Right atrium auricular region (tissue), 2 donors: ENCODE results near the gene TENM4. TPM values are rescaled to one million over a fixed set of nuclear protein-coding genes. Genes with fewer than 3 reads are reported as not detected.

Source experiments
- DNase-seq: peaks from one replicate; pipeline ENCODE4 v3.0.0-alpha.2; 2019; ENCODE audit warnings: low spot score
- H3K27ac ChIP-seq, 2 donors: fragments of 200-600 bp; sonication (generic); 1 replicate in 1 of 2; 2 replicates in 1 of 2; pipeline ENCODE4 v1.5.1; 2016 to 2019
- H3K27me3 ChIP-seq, 2 donors: fragments of 200-600 bp; sonication (generic); one replicate each; pipeline versions ENCODE4 v1.5.1 to v1.6.0; 2017 to 2019
- H3K36me3 ChIP-seq: fragments of 200-600 bp; sonication (generic); one replicate; pipeline ENCODE4 v1.5.1; 2016
- H3K4me1 ChIP-seq, 2 donors: fragments of 200-600 bp; sonication (generic); one replicate each; pipeline versions ENCODE4 v1.5.1 to v1.6.0; 2017 to 2019
- H3K4me3 ChIP-seq, 2 donors: fragments of 200-600 bp; sonication (generic); 1 replicate in 1 of 2; 2 replicates in 1 of 2; pipeline ENCODE4 v1.5.1; 2017 to 2019; ENCODE audit warnings: mild to moderate bottlenecking in 1 of 2, moderate library complexity in 1 of 2
- H3K9me3 ChIP-seq, 2 donors: fragments of 200-600 bp; sonication (generic); one replicate each; pipeline ENCODE4 v1.5.1; 2019
- total RNA-seq, 2 donors: library from RNA; depleted of rRNA; stranded (reverse); fragments of >200 nt; gene quantifications; one replicate each; pipeline ENCODE4 v1.1.0, GENCODE V29; 2016
- TF ChIP-seq, protein P1 (sequence below), 2 donors: fragments of 200-600 bp; sonication (generic); IDR thresholded peaks; one replicate each; pipeline ENCODE4 v1.5.1; 2019; ENCODE audit warnings: antibody characterized with exemption in 2 of 2

Gene TENM4
- total RNA-seq, 2 donors from 2014 or later, result 0.30 to 0.98 TPM

DNA sequence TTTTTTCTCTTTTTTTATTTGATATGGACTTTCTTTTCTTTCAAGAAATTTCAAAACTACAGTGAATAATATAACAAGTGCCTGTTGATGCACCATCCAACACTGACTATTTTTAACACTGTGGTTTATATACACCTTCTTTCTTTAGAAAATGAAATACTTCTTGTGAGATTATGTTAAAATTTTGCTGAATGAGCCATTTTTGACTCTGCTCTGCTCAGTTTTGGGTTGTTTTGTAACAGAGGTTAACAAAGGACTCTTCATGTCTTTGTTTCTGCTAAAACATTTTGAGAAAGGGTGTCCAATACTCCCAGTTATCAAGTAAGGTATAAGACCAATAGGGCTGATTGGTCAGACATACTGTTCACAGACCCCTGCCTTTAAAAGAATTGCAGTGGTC lies 44.0 kb upstream of the TENM4 start:
- Histone ChIP-seq H3K4me3 (no peak overlapping the region), H3K27me3 (no peaks in the 10 kb centered on the region), H3K9me3 (no peaks in the 10 kb centered on the region), H3K4me1 (no peaks in the 10 kb centered on the region), H3K27ac (no peak overlapping the region), H3K36me3 (no peaks in the 10 kb centered on the region)
- TF ChIP-seq, protein P1, sequence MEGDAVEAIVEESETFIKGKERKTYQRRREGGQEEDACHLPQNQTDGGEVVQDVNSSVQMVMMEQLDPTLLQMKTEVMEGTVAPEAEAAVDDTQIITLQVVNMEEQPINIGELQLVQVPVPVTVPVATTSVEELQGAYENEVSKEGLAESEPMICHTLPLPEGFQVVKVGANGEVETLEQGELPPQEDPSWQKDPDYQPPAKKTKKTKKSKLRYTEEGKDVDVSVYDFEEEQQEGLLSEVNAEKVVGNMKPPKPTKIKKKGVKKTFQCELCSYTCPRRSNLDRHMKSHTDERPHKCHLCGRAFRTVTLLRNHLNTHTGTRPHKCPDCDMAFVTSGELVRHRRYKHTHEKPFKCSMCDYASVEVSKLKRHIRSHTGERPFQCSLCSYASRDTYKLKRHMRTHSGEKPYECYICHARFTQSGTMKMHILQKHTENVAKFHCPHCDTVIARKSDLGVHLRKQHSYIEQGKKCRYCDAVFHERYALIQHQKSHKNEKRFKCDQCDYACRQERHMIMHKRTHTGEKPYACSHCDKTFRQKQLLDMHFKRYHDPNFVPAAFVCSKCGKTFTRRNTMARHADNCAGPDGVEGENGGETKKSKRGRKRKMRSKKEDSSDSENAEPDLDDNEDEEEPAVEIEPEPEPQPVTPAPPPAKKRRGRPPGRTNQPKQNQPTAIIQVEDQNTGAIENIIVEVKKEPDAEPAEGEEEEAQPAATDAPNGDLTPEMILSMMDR (IDR thresholded peaks at IDR 0.05), result no peak
- DNase-seq, result no peak

DNA sequence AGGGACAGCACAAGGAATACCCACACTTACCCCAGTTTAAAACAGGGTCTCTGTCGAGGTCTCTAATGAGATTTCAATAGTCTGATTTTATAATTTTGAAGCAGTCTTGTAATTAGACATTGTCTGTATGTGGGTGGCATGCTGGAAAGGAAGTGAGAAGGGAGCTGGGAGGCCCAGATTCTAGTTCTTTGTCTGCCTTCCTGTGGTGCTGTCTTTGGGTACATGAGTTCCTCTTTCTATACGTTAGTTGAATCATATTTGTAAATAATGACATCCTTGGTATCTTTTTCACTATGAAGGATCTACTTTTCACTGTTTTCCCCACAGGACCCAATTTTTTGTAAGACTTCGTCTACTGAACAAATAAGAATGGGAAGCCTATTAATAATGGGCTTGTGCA lies 42.0 kb upstream of the TENM4 start:
- Histone ChIP-seq H3K9me3 (no peaks in the 10 kb centered on the region), H3K27ac (no peak overlapping the region), H3K4me3 (no peak overlapping the region), H3K36me3 (no peaks in the 10 kb centered on the region), H3K4me1 (no peaks in the 10 kb centered on the region), H3K27me3 (no peaks in the 10 kb centered on the region)
- TF ChIP-seq, protein P1 (IDR thresholded peaks at IDR 0.05), result no peak
- no peak for DNase-seq

DNA sequence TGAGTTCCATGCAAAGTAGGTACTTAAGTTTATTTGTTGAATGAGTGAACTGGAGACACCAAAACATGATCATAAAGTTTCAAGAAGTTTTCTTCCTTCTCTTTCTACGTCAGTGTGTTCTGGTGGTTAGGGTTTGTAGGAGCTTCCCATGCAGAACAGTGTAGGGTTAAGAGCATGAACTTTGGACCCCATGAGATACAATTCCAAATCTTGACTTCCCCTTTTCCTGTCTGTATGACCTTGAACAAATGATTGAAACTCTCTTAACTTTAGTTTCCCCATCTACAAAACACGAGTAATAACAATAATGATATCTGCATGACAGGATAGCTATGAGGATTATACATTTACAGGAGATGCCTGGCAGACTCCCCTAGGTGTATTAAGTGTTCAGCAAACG lies 41.0 kb upstream of the TENM4 start:
- Histone ChIP-seq H3K4me3 (no peak overlapping the region), H3K27me3 (no peaks in the 10 kb centered on the region), H3K9me3 (no peaks in the 10 kb centered on the region), H3K36me3 (no peaks in the 10 kb centered on the region), H3K27ac (no peak overlapping the region), H3K4me1 (no peaks in the 10 kb centered on the region)
- DNase-seq, result no peak
- TF ChIP-seq, protein P1 (IDR thresholded peaks at IDR 0.05), result no peak

DNA sequence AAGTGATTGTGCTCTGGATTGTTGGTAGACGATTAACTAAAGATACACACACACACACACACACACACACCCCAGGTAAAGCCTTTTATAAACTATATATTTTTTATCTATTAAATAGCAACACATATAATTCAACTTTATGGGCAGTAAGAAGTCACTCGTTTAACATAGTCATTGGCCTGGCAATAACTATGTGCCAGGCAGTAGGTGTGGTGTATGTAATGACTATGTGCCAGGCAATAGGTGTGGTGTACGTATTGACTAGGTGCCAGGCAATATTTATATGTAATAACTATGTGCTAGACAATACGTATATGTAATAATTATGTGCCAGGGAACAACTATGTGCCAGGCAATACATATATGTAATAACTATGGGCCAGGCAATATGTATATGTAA lies 40.0 kb upstream of the TENM4 start:
- Histone ChIP-seq H3K4me3 (no peak overlapping the region), H3K4me1 (no peaks in the 10 kb centered on the region), H3K27me3 (no peaks in the 10 kb centered on the region), H3K9me3 (no peaks in the 10 kb centered on the region), H3K36me3 (no peaks in the 10 kb centered on the region), H3K27ac (no peak overlapping the region)
- no peak for DNase-seq
- TF ChIP-seq, protein P1 (IDR thresholded peaks at IDR 0.05), result no peak

DNA sequence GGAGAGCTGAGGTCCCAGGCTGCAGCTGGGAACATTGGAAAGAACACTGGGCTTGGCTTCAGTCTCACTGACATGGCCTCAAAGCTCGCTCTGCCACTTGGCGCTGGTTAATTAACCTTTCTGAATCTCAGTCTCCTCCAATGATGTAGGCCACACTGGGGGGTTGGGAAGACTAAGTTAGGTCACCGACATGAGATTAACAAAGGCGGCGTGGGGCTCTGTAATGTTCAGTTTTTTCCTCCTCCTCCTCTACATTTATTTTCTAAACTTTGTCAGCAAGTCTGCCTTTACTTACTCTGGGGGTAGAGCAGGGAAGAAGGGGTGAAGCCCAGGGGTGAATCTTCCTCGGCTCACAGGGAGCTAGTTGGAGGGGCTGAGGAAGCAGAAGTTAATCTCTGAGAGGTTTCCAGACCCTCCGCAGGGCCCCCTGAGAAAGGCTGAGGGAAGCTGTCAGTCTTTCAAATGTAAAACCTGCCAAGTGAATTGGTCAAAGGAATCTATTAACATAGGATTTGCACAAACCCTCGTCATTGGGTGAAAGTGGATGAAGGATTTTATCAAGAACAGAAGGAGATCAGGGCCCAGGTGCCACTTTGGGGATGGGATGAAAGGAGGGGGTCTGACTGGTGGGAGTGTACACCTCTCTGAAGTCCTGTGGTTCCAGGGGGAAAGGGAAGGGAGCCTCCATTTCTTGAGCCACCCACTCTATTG lies 32.1 kb upstream of the TENM4 start:
- TF ChIP-seq, protein P1 (IDR thresholded peaks at IDR 0.05), result no peak
- DNase-seq, result no peak
- Histone ChIP-seq H3K9me3 (no peaks in the 10 kb centered on the region), H3K27me3 (no peaks in the 10 kb centered on the region), H3K36me3 (no peaks in the 10 kb centered on the region), H3K4me3 (no peak overlapping the region), H3K27ac (no peak overlapping the region), H3K4me1 (no peaks in the 10 kb centered on the region)
